HG03460 (cell line): Measurements from ENCODE around the gene TFB2M.
"Not testable (repeated sequence)": the region's sequence is repeated elsewhere in the genome, so short reads cannot be mapped to it uniquely, and the experiment has no call there.

ENCODE experiments used
- ATAC-seq: cut with Tn5 transposase; IDR thresholded peaks from one replicate; pipeline ENCODE4 v1.9.1; 2021; ENCODE audit not compliant: unreplicated experiment

Gene TFB2M

GRCh38 chr1:246566128-246566812, at the start of gene TFB2M, which contains the start of gene CNST:
Gene TFB2M (minus strand): TSS chr1:246566261. CDS start chr1:246566138, 123 bp downstream.
Gene CNST (plus strand): TSS chr1:246566456. CDS start chr1:246591563, 25,107 bp downstream.
- peak; percentile 93 for ATAC-seq

GRCh38 chr1:246613096-246613758, 47.2 kb upstream of the TFB2M start:
- ATAC-seq, result no peak

GRCh38 chr1:246609632-246610031, 43.6 kb upstream of the TFB2M start:
- no peak for ATAC-seq

- peak; percentile 73 for ATAC-seq
Measured at GRCh38 chr1:246608616-246609376, 42.7 kb upstream of the TFB2M start.

GRCh38 chr1:246607462-246607861, 41.4 kb upstream of the TFB2M start:
- ATAC-seq, result no peak

GRCh38 chr1:246605231-246605630, 39.2 kb upstream of the TFB2M start:
- not testable (repeated sequence) for ATAC-seq

- ATAC-seq, result no peak
Measured at GRCh38 chr1:246602194-246602593, 36.1 kb upstream of the TFB2M start.

GRCh38 chr1:246600579-246600978, 34.5 kb upstream of the TFB2M start:
- ATAC-seq, result no peak

- no peak for ATAC-seq
Measured at GRCh38 chr1:246599315-246599714, 33.3 kb upstream of the TFB2M start.

- ATAC-seq, result no peak
Measured at GRCh38 chr1:246597971-246598370, 31.9 kb upstream of the TFB2M start.

- no peak for ATAC-seq
Measured at GRCh38 chr1:246597340-246597739, 31.3 kb upstream of the TFB2M start.

- no peak for ATAC-seq
Measured at GRCh38 chr1:246595146-246595545, 29.1 kb upstream of the TFB2M start.

GRCh38 chr1:246592695-246593094, 26.6 kb upstream of the TFB2M start:
- no peak for ATAC-seq

- no peak for ATAC-seq
Measured at GRCh38 chr1:246591958-246592357, 25.9 kb upstream of the TFB2M start.

- ATAC-seq, result peak; percentile 96
Measured at GRCh38 chr1:246591504-246591903, 25.4 kb upstream of the TFB2M start.

- peak; percentile 35 for ATAC-seq
Measured at GRCh38 chr1:246591047-246591446, 25.0 kb upstream of the TFB2M start.

- not testable (repeated sequence) for ATAC-seq
Measured at GRCh38 chr1:246589919-246590318, 23.9 kb upstream of the TFB2M start.

GRCh38 chr1:246588159-246588721, 22.2 kb upstream of the TFB2M start:
- no peak for ATAC-seq

- no peak for ATAC-seq
Measured at GRCh38 chr1:246587606-246588005, 21.5 kb upstream of the TFB2M start.

- no peak for ATAC-seq
Measured at GRCh38 chr1:246587032-246587431, 21.0 kb upstream of the TFB2M start.

- ATAC-seq, result no peak
Measured at GRCh38 chr1:246583448-246584185, 17.6 kb upstream of the TFB2M start.
